Measurements from ENCODE around the gene LAMP2. TPM values are rescaled to one million over a fixed set of nuclear protein-coding genes. Genes with fewer than 3 reads are reported as not detected.

The LAMP2 gene
- total RNA-seq, 2 donors from 2014 or later = 43.4 to 77.2 TPM

DNA sequence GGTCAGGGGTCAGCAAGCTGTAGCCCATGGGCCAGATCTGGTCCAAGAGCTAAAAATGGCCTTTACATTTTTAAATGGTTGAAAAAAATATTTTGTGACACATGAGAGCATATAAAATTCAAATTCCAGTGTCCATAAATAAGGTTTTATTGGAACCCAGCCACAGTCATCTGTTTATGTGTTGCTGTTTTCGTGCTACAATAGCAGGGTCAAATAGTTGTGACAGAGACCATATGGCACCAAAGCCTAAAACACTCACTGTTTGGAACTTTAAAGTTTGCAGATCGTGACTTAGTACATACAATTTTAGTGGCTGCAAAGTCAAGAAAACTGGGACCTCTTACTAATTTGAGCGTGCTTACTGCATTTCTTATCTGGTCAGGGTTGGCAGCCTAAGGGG is 29.2 kb downstream of the LAMP2 start:
- no peak overlapping the region for H3K4me3 ChIP-seq
- TF ChIP-seq, protein P1, sequence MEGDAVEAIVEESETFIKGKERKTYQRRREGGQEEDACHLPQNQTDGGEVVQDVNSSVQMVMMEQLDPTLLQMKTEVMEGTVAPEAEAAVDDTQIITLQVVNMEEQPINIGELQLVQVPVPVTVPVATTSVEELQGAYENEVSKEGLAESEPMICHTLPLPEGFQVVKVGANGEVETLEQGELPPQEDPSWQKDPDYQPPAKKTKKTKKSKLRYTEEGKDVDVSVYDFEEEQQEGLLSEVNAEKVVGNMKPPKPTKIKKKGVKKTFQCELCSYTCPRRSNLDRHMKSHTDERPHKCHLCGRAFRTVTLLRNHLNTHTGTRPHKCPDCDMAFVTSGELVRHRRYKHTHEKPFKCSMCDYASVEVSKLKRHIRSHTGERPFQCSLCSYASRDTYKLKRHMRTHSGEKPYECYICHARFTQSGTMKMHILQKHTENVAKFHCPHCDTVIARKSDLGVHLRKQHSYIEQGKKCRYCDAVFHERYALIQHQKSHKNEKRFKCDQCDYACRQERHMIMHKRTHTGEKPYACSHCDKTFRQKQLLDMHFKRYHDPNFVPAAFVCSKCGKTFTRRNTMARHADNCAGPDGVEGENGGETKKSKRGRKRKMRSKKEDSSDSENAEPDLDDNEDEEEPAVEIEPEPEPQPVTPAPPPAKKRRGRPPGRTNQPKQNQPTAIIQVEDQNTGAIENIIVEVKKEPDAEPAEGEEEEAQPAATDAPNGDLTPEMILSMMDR (IDR thresholded peaks at IDR 0.05) = no peak
- H3K27ac ChIP-seq = no peak overlapping the region
- no peak overlapping the region for H3K9ac ChIP-seq (ENCODE audit: low read depth in 2 of 2, low read length in 2 of 2)
- no peaks in the 10 kb centered on the region for H3K4me1 ChIP-seq
- H3K36me3 ChIP-seq = no peaks in the 10 kb centered on the region
- no peak for DNase-seq
- intact Hi-C loops (cut with DNase I) = no loop called here
- H3K9me3 ChIP-seq = no peaks in the 10 kb centered on the region
- H3K27me3 ChIP-seq = no peaks in the 10 kb centered on the region

DNA sequence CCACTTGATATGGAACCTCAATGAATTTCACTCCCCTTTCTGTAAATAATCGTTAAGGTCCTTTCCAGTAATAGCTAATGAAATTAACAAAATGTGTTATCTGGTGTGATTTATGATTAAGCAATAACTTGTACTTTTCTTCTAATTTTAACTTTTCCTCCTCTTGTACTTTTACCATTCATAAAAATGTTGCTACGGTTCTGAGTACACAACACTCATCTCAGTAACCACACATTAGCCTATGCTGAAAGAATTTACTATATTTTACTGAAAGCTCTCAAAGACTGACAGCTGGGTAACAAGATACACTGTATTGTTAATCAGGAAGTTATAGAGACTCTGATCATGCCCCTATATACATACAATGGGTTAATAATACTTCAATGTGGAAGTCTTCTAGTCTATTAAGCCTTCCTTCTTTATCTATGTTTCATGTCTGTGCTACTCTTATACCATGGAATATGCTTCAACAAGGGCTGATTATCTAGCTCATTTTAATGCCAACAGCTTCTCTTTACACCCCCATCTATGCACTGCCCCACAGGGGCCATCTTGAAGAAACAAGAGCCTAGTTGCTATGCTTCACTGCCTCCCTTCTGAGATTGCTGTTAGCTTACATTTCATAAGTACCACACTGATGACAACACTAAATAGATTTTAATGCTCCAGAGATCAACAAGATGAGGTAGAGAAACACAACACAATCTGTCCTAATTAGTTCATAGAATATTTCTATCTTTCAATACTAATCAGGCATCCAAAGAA is 39.1 kb downstream of the LAMP2 start:
- H3K9me3 ChIP-seq = no peaks in the 10 kb centered on the region
- no peaks in the 10 kb centered on the region for H3K4me1 ChIP-seq
- H3K27me3 ChIP-seq = no peaks in the 10 kb centered on the region
- intact Hi-C loops (cut with DNase I) = no loop called here
- H3K9ac ChIP-seq (ENCODE audit: low read depth in 2 of 2, low read length in 2 of 2) = no peak overlapping the region
- TF ChIP-seq, protein P1 (IDR thresholded peaks at IDR 0.05) = no peak
- no peak for DNase-seq
- H3K4me3 ChIP-seq = no peak overlapping the region
- H3K27ac ChIP-seq = no peak overlapping the region
- no peaks in the 10 kb centered on the region for H3K36me3 ChIP-seq

DNA sequence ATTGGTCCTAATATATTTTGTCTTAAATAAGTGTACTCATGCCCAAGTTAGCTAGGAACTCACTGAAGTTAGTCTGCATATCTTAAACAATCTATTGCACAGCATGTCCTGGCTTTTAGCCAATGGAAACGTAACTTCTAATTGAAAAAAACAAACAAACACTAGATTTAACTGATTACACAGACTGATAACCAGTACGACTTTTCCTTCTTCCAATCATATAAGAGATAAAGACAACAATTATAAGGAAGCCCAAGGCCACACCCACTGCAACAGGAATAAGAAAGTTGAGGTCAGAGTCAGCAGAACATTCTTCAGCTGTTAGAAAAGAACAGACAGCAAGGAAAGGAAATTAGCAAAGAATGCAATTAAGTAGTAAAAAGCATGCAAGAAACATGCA is 40.8 kb downstream of the LAMP2 start:
- Histone ChIP-seq H3K27me3 (no peaks in the 10 kb centered on the region), H3K36me3 (no peaks in the 10 kb centered on the region), H3K4me3 (no peak overlapping the region), H3K9me3 (no peaks in the 10 kb centered on the region), H3K4me1 (no peaks in the 10 kb centered on the region), H3K9ac (ENCODE audit: low read depth in 2 of 2, low read length in 2 of 2) (no peak overlapping the region), H3K27ac (no peak overlapping the region)
- intact Hi-C loops (cut with DNase I) = no loop called here
- TF ChIP-seq, protein P1 (IDR thresholded peaks at IDR 0.05) = no peak
- no peak for DNase-seq

DNA sequence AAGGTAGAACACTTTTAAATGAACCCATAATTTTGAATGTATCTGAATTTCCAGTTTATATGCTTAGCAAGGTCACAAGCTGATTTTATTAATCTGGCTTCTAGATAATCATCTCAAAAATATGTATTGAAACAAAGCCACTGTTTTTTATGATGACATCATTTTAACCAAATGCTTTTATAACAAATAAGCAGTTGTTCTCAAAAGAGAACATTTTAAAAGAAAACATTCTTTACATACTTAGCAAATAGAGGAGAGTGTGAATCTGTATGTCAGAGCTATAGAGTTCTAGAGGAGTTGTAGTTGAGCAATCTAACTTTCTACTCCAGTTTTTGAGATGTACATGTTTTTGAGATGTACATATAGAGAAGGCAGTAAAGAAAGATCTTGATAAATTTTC is 42.5 kb downstream of the LAMP2 start:
- TF ChIP-seq, protein P1 (IDR thresholded peaks at IDR 0.05) = no peak
- Histone ChIP-seq H3K9me3 (no peaks in the 10 kb centered on the region), H3K27me3 (no peaks in the 10 kb centered on the region), H3K9ac (ENCODE audit: low read depth in 2 of 2, low read length in 2 of 2) (no peak overlapping the region), H3K36me3 (no peaks in the 10 kb centered on the region), H3K4me3 (no peak overlapping the region), H3K4me1 (no peaks in the 10 kb centered on the region), H3K27ac (no peak overlapping the region)
- intact Hi-C loops (cut with DNase I) = no loop called here
- DNase-seq = no peak

DNA sequence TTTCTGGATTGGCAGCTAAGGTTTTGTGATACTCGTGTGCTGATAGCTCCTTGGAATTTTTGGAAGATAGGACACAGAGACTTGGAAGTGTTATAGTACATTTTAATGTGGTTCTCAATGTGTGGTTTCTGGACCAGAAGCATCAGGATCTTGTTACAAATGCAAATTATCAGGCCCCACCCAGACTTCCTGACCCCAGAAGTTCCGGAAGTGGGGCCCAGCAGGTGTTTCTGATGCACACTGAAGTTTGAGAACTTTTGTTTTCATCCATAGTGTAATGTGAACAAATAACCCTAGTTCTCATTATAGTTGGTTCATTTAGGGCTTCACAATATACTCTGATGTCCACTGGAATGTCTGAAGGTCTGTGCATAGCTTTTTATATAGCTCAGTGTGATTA is 49.6 kb downstream of the LAMP2 start:
- Histone ChIP-seq H3K27ac (no peak overlapping the region), H3K4me3 (no peak overlapping the region), H3K27me3 (no peaks in the 10 kb centered on the region), H3K9ac (ENCODE audit: low read depth in 2 of 2, low read length in 2 of 2) (no peak overlapping the region), H3K9me3 (no peaks in the 10 kb centered on the region), H3K36me3 (no peaks in the 10 kb centered on the region), H3K4me1 (no peaks in the 10 kb centered on the region)
- DNase-seq = no peak
- TF ChIP-seq, protein P1 (IDR thresholded peaks at IDR 0.05) = no peak
- intact Hi-C loops (cut with DNase I) = no loop called here

Measured in colonic mucosa (tissue), 4 donors.